Limb (tissue), 2 donors: Measurements from ENCODE around the gene MT1A.
"Not testable (repeated sequence)": the region's sequence is repeated elsewhere in the genome, so short reads cannot be mapped to it uniquely, and the experiment has no call there.

Experiments used
- DNase-seq, 2 donors: peaks; one replicate each; pipeline ENCODE4 v3.0.0-alpha.2; 2016; ENCODE audit errors: extremely low spot score in 2 of 2

The MT1A gene

DNA sequence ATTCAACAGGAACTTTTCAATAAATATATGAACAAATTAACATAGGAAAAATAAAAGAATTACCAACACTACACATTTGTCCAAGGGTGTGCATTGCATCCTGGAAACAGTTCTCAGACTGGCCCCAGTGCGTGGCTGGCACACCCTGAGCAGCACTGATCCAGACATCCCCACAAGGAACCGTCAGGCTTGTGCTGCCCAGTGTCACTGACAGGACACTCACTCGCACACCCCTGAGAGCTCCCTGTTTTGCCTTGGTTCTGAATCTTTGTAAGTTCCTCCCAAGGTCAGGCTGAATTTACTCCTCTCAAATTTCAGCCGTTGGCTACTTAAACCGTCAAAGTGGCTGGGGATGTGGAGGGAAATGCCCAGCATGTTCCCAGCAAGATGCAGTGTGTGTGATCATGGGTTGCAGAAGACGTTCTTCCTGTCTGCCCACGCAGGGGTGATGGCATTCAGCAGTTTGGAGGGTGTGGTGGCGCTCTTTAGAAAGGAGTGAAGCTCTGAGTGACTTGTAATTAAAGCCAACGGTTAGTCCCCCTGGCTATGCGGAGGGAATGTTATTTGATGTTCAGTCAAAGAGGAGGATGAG lies 28.4 kb upstream of the MT1A start:
- no peak for DNase-seq

- DNase-seq = no peak
These were observed 27.8 kb upstream of the MT1A start for GRCh38 chr16:56610609-56611111.

DNA sequence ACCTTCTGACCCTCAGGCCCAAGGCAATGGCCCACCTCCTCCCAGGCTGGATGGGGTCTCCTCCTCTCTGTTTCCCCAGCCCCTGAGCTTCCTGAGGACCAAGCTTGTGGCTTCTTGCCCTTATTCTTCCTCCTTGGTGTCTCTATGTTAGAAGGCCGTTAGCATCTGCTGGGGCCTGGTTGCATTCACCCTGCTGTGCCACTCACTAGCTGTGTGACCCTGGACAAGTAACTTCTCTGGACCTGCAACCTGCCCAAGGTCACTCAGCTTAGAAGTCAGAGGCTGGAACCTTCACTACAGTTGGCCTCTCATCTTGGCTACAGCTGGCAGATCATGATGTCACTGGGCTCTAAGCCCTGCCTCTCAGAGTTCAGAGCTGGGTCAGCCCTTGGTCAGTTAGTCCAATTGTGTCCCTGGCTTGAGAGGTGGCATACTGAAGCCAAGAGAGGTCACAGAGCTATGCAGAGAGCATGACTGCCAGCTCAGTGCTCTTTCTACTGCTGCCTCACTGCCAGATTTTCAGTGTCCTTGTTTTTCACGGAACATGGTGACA lies 27.1 kb upstream of the MT1A start:
- DNase-seq = no peak

GRCh38 chr16:56613706-56614105 lies 24.8 kb upstream of the MT1A start:
- no peak for DNase-seq

DNA sequence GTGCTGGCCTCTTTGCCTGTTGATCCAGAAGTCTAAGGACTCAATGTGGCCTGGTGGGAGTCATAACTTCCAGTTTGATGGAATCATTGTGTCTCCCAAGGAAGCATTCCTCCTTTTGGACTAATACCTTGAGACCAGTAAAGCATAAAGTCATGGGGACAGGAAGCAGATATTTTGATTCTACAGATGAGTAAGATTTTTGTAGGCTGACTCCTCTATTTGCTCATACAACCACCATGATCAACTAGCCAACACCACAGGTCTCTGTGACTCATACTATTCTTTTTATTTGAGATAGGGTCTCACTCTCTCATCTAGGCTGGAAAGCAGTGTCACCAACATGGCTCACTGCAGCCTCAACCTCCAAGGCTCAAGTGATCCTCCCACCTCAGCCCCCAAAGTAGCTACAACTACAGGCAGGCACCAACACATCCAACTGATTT lies 23.9 kb upstream of the MT1A start:
- no peak for DNase-seq

DNA sequence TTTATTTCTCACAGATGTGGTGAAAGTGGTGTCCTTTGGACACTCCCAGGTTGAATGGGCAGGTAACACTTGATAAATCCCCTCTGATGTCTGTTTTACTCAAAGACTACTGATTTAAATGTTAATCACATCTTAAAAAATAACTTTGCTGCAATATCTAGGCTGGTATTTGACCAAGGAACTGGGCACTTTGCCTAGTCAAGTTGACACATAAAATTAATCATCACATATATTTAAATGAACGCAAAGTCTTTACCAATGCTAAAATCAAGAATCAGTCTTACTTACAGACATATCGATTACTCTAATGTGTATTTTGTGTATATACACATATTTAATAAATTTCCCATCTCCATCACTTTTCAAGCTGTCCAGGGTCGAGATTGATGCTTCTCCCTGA lies 23.1 kb upstream of the MT1A start:
- no peak for DNase-seq

DNA sequence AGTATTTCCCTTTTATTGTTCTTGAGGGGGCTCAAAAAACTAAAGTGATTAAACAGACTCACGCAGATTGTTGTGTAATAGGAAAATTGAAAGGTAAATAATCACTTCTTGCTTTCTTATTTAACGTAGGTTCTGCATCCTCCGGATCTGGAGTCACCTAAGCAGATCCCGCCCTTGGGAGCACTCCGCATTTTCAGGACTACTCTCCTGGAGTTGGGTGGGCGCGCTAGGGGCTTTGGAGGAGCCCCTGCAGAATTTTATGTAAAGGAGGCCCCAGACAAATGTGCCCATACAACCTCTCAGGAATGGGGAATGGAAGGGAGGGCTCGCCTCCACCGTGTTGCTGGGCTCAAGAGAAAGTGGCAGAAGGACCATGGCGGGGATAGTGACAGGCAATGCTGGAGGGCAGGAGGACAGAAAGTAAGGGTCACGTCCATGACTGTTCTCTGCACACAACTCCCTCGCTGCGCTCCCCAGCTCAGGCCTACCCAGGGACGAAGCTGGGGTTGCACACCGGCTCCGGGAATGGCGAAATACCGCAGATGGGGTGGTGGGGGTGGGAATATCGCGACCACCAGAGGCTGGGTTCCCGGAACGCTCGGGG lies 21.8 kb upstream of the MT1A start:
- no peak for DNase-seq

GRCh38 chr16:56617212-56618085 lies 21.0 kb upstream of the MT1A start:
- peak; percentile 62 to 72 for DNase-seq

DNA sequence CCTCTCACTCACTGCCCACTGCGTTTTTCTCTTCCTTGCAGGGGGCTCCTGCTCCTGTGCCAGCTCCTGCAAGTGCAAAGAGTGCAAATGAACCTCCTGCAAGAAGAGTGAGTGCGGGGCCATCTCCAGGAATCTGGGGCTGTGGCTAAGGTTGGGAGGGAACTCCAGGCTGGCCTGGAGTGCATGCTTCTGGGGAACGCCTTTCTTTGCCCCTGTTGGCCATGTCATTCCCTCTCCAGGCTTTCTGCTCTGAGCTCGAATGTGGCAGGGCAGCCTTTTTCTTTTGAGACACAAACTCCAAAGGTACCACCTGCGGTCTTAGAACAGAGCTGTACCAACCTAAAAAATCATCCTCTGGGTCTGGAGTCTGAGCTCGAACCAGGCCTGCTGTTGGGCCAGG lies 20.3 kb upstream of the MT1A start:
- no peak for DNase-seq

GRCh38 chr16:56620339-56620897 lies 18.0 kb upstream of the MT1A start:
- no peak for DNase-seq

DNA sequence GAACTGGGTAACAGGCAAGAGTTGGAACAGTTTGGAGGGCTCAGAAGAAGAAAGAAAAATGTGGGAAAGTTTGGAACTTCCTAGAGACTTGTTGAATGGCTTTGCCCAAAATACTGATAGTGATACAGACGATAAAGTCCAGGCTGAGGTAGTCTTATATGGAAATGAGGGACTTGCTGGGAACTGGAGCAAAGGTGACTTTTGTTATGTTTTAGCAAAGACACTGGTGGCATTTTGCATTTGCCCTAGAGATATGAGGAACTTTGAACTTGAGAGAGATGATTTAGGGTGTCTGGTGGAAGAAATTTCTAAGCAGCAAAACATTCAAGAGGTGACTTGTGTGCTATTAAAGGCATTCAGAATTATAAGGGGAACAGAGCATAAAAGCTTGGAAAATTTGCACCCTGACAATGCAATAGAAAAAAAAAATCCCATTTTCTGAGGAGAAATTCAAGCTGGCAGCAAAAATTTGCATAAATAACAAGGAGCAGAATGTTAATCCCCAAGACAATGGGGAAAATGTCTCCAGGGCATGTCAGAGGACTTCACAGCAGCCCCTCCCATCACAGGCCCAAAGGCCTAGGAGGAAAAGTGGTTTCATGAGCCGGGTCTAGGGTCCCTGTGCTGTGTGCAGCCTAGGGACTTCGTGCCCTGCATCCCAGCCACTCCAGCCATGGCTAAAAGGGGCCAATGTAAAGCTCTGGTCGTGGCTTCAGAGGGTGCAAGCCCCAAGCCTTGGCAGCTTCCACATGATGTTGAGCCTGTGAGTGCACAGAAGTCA lies 16.6 kb upstream of the MT1A start:
- not testable (repeated sequence) for DNase-seq

- DNase-seq = not testable (repeated sequence)
These were observed 15.3 kb upstream of the MT1A start for GRCh38 chr16:56623184-56623583.

DNA sequence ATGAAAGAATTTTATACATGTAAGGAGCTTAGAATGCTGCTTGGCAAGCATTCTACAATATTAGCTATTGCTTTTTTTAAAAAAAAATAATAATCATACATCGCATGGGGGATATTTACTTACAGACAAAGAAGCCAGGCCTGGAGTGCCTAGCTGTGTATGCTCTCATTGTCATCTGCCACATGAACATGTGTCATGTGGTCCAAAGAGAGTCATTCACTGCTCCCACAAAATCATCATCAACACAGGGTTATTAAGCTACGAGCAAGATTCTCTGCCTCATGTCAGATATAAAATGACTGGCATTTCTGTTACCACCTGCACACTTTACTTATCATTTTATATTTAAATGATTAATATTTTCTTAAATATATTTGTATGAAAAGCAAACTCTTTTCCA lies 14.8 kb upstream of the MT1A start:
- no peak for DNase-seq

DNA sequence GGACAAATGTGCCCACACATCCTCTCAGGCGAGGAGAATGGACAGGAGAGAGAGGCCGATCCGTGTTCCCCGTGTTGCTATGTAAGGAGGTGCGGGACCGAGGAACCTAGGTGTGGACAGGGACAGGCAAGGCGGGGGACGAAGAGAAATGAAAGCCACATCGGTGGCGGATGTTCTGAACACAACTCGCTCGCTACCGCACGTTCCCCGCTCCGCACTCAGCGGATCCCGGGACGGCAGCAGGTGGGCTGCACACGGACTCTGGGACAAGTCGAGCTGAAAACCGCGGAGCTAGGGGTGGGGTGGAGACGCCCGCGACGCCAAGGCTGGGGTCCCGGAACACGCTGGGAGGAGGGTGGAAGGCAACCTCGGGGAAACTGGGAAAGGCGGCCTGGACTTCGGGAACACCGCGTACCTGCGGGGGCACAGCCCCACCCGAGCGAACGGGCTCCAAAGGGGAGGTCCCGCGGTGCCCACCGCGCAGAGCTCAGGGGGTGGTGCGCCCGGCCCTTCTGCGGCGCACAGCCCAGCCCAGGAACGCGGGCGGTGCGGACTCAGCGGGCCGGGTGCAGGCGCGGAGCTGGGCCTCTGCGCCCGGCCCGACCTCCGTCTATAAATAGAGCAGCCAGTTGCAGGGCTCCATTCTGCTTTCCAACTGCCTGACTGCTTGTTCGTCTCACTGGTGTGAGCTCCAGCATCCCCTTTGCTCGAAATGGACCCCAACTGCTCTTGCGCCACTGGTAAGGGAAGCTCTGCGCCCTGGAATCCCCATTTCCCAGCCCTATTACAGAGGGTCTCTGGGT lies 13.1 kb upstream of the MT1A start, which contains the start of gene MT1E:
MT1E (plus strand) TSS at position 642 of the 803 bp plus-strand sequence; CDS start at position 713, 71 bp downstream.
- peak; percentile 31 to 60 for DNase-seq

GRCh38 chr16:56625943-56626654 lies 12.4 kb upstream of the MT1A start:
- DNase-seq = no peak

DNA sequence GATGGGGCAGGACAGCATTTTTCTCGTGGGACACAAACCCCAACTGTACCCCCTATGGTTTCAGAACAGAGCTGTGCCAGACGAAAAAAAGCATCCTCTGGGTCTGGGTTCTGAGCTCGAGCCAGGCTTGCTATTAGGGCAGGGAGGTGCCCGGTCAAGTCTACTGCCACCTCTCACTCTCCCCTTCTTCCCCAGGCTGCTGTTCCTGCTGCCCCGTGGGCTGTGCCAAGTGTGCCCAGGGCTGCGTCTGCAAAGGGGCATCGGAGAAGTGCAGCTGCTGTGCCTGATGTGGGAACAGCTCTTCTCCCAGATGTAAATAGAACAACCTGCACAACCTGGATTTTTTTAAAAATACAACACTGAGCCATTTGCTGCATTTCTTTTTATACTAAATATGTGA lies 11.8 kb upstream of the MT1A start:
- DNase-seq = no peak

DNA sequence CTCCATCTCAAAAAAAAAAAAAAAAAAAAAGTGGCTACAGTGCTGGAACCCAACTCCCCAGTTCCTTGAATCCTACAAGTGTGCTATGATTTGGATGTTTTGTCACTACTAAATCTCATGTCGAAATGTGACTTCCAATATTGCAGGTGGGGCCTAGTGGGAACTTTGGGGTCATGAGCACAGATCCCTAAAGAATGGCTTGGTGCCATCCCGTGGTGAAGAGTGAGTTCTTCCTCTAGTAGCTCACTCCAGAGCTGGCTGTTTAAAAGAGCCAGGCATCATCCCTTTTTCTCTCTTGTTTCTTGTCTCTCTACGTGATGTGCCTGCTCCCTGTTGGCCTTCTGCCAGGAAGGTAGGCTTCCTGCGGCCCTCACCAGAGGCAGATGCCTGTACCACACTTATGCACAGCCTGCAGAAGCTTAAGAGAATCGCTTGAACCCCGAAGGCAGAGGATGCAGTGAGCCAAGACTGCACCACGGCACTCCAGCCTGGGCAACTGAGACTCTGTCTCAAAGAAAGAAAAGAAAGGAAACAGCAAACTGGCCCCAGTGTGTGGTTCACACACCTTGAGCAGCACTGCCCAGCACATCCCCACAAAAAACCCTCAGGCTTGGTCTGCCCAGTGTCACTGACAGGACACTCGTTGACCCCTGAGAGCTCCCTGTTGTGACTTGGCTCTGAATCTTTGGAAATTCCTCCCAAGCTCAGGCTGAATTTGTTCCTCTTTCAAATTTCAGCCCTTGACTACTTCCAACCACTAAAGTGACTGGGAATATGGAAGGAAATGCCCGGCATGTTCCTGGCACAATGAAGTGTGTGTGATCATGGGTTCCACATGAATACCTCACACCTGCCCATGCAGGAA lies 9.7 kb upstream of the MT1A start:
- DNase-seq = no peak

- DNase-seq = no peak
These were observed 8.9 kb upstream of the MT1A start for GRCh38 chr16:56629531-56629930.
